HG03139 (cell line): ENCODE measurements around the gene FRMD4A.

Experiments
- ATAC-seq: cut with Tn5 transposase; IDR thresholded peaks from one replicate; pipeline ENCODE4 v1.9.1; 2021; ENCODE audit not compliant: unreplicated experiment

The FRMD4A gene

GRCh38 chr10:13637303-13637856 is 693.3 kb downstream of the FRMD4A start:
- ATAC-seq = no peak

DNA sequence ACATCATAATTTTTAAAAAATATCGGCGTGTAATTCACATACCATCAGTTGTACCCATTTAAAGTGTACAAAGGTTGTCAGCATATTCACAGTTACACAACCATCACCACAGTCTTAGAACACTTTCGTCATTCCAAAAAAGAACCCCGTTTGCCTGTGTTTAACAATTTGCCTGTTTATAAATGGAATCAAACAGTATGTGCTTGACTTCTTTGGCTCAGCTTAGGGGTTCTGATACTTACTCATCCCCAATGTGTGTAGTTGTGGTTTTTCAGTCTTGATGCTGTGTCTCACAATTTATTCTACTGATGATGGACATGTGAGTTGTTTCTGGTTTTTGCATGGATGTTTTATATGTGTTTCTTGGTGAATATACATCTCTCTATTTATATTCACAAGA is 693.9 kb downstream of the FRMD4A start:
- no peak for ATAC-seq

DNA sequence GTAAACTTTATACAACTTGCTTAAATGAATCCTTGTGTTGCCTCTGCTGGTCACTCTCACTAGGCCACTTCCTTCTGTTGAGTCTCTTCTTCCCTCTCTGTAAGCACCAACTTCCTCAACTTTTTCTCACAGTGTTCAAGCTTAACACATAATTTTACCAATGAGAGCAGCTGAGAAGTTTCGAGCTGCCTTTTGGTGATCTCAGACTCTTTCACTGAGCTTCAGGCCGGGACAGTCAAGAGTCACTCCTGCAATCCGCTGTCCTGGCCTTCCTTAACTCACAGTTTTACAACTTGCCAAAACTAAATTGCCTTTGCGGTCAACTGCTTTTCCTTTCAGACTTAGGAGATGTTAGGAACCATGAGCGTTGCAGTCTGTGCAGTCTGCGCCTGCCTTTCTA is 696.5 kb downstream of the FRMD4A start:
- ATAC-seq = no peak

GRCh38 chr10:13633689-13634088 is 697.0 kb downstream of the FRMD4A start:
- no peak for ATAC-seq

GRCh38 chr10:13632884-13633440 is 697.8 kb downstream of the FRMD4A start:
- no peak for ATAC-seq

DNA sequence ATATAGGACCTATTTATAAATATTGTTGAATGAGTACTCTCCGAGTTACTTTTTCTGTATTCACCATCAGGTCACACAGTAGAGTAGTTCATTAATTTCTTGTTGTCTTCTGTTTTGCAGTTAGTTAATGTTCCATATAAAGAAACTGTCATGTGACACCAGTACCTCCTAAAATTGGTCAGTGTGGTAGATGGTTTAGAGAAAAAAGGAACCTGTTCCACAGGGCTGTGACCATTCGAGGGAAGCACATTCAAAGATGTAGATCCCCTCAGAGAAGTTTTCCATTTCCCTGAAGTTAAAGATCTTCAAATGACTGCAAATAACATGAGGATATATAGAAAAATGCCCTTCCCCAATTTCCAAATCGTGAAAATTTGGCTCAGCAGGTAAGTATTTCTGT is 698.3 kb downstream of the FRMD4A start:
- ATAC-seq = no peak

- ATAC-seq = no peak
Observed at GRCh38 chr10:13631594-13631993, 699.1 kb downstream of the FRMD4A start.

DNA sequence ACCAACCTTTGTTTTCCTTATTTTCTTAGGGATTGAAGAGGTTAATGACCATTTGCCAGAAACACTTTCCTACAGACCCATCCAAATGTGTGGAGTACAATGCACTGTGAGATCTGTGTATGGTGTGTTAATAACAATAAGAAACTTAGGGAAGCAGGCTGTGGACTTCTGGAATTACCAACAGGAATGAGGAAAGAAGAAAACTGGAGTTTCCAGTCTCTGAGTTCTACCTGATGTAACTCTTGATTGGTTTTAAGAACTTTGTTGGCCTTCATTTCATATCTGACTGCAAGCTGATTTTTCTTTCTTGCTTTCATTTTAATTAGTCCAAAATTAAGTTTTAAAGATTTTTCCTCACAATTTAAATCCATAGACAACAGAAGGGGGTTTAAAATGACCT is 700.5 kb downstream of the FRMD4A start:
- ATAC-seq = no peak

DNA sequence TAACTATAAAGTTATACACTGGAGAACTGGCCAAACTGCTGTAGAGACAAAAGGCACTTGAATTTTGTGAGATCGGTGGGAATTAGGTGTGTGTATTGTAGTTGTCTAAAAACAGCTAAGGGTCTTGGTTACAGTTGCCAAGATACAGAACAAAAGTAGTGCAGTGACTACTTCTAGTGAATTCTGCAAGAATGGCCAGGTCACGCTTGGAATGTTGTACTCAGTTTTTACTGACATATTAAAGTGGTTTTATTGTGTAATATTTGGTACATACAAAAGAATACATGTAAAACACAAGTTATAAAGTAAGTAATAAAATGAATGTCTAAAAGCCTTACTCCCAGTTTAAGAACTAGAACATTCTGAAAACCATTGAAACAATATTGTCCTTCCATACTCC is 701.6 kb downstream of the FRMD4A start:
- ATAC-seq = no peak

- no peak for ATAC-seq
Observed at GRCh38 chr10:13628661-13629060, 702.1 kb downstream of the FRMD4A start.

DNA sequence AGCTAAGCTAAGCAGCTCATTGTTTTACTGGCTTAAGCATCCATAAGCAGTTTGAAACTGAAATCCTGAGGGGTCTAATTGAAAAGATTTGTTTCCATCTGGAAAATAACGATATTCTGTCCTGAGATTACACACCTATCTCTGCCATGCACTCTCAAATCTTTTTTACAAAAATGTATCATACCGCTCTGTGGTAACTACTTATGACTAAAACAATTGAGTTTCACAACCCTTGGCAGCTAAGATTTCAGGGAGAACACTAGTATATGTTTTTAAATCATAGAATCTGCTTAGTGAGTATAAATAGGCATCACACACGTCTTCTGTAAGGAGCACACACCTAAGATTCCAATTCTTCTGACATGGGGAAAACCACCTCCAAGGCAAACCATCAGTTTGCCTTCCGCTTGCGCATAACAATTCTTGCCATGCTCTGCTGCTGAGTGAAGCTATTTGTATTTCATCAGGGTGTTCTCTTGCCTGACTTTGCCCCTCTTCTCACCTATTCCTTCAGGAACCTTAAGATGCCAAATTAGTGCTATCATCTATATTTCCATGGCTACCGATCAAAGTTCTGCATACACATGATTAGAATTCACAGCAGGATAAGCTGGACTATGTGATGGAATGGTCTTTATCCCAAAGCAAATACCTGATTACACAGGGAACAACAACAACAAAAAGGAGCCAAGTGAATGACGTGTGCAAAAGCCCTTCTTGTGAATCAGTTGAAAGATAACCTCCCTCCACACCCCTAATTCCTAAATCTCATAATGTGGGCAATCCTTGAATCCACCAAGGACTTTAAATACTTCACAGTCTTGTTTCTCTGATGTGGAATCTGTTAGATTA is 703.0 kb downstream of the FRMD4A start:
- ATAC-seq = no peak

DNA sequence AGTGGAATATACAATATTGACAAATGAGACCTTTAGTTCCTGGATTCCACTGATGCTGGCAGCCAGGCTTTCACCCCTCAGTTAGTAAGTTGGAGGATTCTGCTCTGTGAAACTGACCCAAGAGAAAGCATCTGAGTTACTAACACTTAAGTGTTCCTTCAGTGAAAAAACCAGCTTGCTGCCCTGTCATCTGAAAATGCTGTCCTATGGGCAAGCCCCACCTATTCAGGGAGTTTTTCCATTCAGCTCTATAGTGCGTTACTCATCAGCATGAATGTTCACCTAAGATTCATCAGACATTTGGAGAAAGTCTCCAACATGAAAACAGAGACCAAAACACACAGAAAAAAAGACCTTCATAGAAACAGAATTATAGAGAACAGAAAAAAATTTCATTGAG is 706.1 kb downstream of the FRMD4A start:
- ATAC-seq = no peak

- no peak for ATAC-seq
Observed at GRCh38 chr10:13621931-13622330, 708.8 kb downstream of the FRMD4A start.

GRCh38 chr10:13617116-13617515 is 713.6 kb downstream of the FRMD4A start:
- no peak for ATAC-seq

GRCh38 chr10:13615650-13616300 is 714.9 kb downstream of the FRMD4A start:
- no peak for ATAC-seq

DNA sequence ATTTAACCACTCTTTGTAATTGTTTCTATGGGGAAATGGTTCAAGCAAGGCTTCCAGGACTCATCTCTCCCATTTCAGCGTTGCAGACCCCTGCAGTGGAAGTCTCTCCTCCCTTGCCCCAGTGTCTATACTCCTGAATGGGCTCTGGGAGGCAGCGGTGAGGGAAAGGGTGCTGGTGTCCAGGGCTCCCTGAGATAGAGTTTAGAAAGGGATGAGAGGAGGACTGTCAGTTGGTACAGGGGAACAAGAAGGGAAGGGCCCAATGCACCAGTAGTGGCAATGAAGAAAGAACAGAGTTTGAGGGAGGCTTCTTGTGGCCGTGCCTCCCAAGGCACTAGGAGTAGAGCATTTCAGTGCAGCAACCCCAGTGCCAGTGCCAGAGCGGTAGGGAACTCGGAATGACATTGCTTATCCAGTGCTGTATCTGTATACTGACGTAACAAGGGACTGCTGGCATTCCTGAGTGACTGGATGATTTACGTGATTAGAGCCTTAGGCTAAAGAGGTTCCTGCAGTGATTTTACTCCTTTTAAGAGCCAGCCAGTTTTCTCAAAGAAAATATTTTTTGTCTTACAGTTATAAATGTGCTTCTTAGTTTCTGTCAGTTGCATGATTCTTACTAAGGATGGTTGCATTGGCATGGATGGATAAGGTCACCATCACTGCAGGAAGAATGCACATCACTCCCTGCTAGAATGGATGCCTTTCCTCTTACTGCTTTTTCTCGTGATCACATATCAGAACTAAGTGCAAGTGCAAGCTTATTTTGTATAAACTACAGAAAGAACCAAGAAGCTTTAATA is 716.0 kb downstream of the FRMD4A start:
- no peak for ATAC-seq

GRCh38 chr10:13613519-13613918 is 717.2 kb downstream of the FRMD4A start:
- ATAC-seq = no peak

DNA sequence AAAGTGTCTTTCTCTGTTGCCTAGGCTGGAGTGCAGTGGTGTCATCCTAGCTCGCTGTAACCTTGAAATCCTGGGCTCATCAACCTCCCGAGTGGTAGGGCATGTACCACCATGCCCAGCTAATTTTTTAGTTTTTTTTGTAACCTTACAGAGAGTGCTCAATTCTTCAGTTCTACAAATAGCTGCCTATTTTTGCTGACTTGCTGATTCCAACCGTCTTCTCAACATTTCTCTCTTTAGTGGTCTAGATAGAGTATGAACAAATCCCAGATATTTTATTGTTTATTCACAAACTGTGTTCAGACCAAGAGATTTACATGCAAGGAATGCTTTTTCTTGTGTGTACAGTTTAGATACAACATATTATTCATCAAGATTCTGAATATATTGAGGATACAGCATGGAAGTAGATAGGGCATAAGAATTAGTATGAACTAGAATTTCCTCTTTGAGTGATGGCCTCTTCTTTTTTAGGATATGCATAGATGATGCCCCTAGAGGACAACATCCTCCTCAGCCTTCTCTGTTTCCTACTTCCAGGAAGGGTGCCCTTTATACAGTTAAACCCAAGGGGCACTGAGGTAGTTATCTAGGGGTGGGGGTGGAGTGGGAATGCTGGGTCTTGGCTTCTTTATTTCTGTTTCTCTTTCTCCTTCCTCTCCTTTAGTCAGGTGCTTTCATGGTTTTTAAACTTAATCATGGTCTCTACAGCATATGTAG is 717.9 kb downstream of the FRMD4A start:
- ATAC-seq = no peak

GRCh38 chr10:13608246-13608853 is 722.4 kb downstream of the FRMD4A start:
- ATAC-seq = no peak
